ENCODE data around the gene KCNAB2.
"Not testable (repeated sequence)": the region's sequence is repeated elsewhere in the genome, so short reads cannot be mapped to it uniquely, and the experiment has no call there.

The KCNAB2 gene

GRCh38 chr1:6054596-6054995 is 8.9 kb downstream of the KCNAB2 start:
- no peak for DNase-seq (ENCODE audit: low read depth in 2 of 2)

GRCh38 chr1:6056572-6056948 is 10.9 kb downstream of the KCNAB2 start:
- no peak for DNase-seq (ENCODE audit: low read depth in 2 of 2)

GRCh38 chr1:6057170-6057845 is 11.6 kb downstream of the KCNAB2 start:
- DNase-seq (ENCODE audit: low read depth in 2 of 2), result no peak

- no peak for DNase-seq (ENCODE audit: low read depth in 2 of 2)
Measured at GRCh38 chr1:6059866-6060265, 14.2 kb downstream of the KCNAB2 start.

GRCh38 chr1:6062670-6063069 is 17.0 kb downstream of the KCNAB2 start:
- DNase-seq (ENCODE audit: low read depth in 2 of 2), result no peak

GRCh38 chr1:6063532-6064053 is 17.9 kb downstream of the KCNAB2 start:
- not testable (repeated sequence) for DNase-seq (ENCODE audit: low read depth in 2 of 2)

GRCh38 chr1:6065093-6065858 is 19.6 kb downstream of the KCNAB2 start:
- no peak for DNase-seq (ENCODE audit: low read depth in 2 of 2)

- no peak for DNase-seq (ENCODE audit: low read depth in 2 of 2)
Measured at GRCh38 chr1:6066680-6067079, 21.0 kb downstream of the KCNAB2 start.

GRCh38 chr1:6068073-6068472 is 22.4 kb downstream of the KCNAB2 start:
- DNase-seq (ENCODE audit: low read depth in 2 of 2), result no peak

- no peak for DNase-seq (ENCODE audit: low read depth in 2 of 2)
Measured at GRCh38 chr1:6068932-6069331, 23.2 kb downstream of the KCNAB2 start.

- DNase-seq (ENCODE audit: low read depth in 2 of 2), result no peak
Measured at GRCh38 chr1:6069573-6069972, 23.9 kb downstream of the KCNAB2 start.

- DNase-seq (ENCODE audit: low read depth in 2 of 2), result no peak
Measured at GRCh38 chr1:6070450-6070974, 24.8 kb downstream of the KCNAB2 start.

- no peak for DNase-seq (ENCODE audit: low read depth in 2 of 2)
Measured at GRCh38 chr1:6071219-6071618, 25.5 kb downstream of the KCNAB2 start.

GRCh38 chr1:6072774-6073479 is 27.2 kb downstream of the KCNAB2 start:
- DNase-seq (ENCODE audit: low read depth in 2 of 2), result no peak

- DNase-seq (ENCODE audit: low read depth in 2 of 2), result no peak
Measured at GRCh38 chr1:6073480-6074053, 27.9 kb downstream of the KCNAB2 start.

- DNase-seq (ENCODE audit: low read depth in 2 of 2), result no peak
Measured at GRCh38 chr1:6074192-6074901, 28.7 kb downstream of the KCNAB2 start.

- DNase-seq (ENCODE audit: low read depth in 2 of 2), result no peak
Measured at GRCh38 chr1:6075748-6076147, 30.1 kb downstream of the KCNAB2 start.

GRCh38 chr1:6077061-6077460 is 31.4 kb downstream of the KCNAB2 start:
- DNase-seq (ENCODE audit: low read depth in 2 of 2), result not testable (repeated sequence)

- DNase-seq (ENCODE audit: low read depth in 2 of 2), result no peak
Measured at GRCh38 chr1:6077506-6077905, 31.8 kb downstream of the KCNAB2 start.

- no peak for DNase-seq (ENCODE audit: low read depth in 2 of 2)
Measured at GRCh38 chr1:6077919-6078318, 32.2 kb downstream of the KCNAB2 start.

GRCh38 chr1:6080469-6080868 is 34.8 kb downstream of the KCNAB2 start:
- DNase-seq (ENCODE audit: low read depth in 2 of 2), result no peak
